ENCODE data around the gene ACTA2. TPM values are rescaled to one million over a fixed set of nuclear protein-coding genes. Genes with fewer than 3 reads are reported as not detected.

ACTA2 gene
- total RNA-seq, 6 experiments from 2014 or later, result 15.0 to 127 (median 80.7) TPM

DNA sequence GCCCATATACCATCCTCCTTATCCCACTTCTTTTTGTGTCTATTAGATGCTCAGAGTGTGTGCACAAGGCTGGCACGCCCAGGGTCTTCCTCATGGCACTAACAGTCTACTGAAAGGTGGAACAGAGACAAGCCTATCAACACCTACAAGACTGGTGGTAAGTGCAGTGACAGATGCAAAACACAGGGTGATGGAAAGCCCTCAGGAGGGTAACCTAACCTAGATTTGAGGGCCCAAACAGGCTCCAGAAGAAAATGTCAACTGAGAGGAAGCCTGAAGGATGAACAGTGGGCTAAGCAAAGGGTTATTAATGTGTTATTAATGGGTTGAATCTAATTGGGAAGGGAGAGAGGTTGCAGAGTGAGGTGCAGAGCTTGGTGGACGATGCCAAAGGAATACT is 36.9 kb upstream of the ACTA2 start:
- no peaks in the 10 kb centered on the region for H3K27me3 ChIP-seq
- peak overlapping the region; percentile 94 to 99 (median 98) for H3K27ac ChIP-seq
- ATAC-seq, result no peak
- no peak for TF ChIP-seq POLR2A (IDR thresholded peaks at IDR 0.05)
- TF ChIP-seq, protein P1, sequence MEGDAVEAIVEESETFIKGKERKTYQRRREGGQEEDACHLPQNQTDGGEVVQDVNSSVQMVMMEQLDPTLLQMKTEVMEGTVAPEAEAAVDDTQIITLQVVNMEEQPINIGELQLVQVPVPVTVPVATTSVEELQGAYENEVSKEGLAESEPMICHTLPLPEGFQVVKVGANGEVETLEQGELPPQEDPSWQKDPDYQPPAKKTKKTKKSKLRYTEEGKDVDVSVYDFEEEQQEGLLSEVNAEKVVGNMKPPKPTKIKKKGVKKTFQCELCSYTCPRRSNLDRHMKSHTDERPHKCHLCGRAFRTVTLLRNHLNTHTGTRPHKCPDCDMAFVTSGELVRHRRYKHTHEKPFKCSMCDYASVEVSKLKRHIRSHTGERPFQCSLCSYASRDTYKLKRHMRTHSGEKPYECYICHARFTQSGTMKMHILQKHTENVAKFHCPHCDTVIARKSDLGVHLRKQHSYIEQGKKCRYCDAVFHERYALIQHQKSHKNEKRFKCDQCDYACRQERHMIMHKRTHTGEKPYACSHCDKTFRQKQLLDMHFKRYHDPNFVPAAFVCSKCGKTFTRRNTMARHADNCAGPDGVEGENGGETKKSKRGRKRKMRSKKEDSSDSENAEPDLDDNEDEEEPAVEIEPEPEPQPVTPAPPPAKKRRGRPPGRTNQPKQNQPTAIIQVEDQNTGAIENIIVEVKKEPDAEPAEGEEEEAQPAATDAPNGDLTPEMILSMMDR (IDR thresholded peaks at IDR 0.05), result no peak
- WGBS (ENCODE audit: insufficient coverage, low coverage, low lambda C conversion rate, missing lambda C conversion rate), result 48% methylated on average over 2 of the region's 2 CpGs
- no peaks in the 10 kb centered on the region for H3K36me3 ChIP-seq
- H3K9me3 ChIP-seq, result no peaks in the 10 kb centered on the region
- peaks cover 0 to 46% (median 11%) of the 10 kb centered on the region in 4 donors for H3K4me1 ChIP-seq
- H3K4me3 ChIP-seq, result peak overlapping the region in 1 of 3 donors; percentile 80
- intact Hi-C loops (cut with DNase I), result loop anchor here in 1 of 2 donors (10.0 kb wide), 1 partner anchor 55 kb away; no protein-coding TSS in a partner anchor
- DNase-seq, result no peak

DNA sequence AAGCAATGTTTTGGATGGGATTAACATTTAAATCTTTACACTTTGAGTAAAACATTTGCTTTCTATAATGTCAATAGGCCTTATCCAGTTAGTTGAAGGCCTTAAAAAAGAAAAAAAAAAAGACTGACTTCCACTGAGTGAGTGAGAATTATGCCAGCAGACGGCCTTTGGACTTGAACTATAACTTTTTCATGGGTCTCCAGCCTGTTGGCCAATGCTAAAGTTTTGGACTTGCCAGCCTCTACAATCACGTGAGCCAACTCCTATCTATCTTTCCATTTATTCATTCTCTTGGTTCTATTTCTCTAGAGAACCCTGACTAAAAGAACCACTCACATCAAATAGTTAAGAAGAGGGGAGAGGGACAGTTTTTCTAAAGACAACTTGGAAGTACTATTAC is 35.3 kb upstream of the ACTA2 start:
- ATAC-seq, result no peak
- intact Hi-C loops (cut with DNase I), result loop anchor here in 1 of 2 donors (10.0 kb wide), 1 partner anchor 53 kb away; no protein-coding TSS in a partner anchor
- Histone ChIP-seq H3K9me3 (no peaks in the 10 kb centered on the region), H3K36me3 (no peaks in the 10 kb centered on the region), H3K4me3 (no peak overlapping the region), H3K4me1 (peaks cover 0 to 39% (median 11%) of the 10 kb centered on the region in 4 donors), H3K27me3 (no peaks in the 10 kb centered on the region), H3K27ac (peak overlapping the region; percentile 1 to 99 (median 17))
- peak in 1 of 3 donors; percentile 64 for DNase-seq
- TF ChIP-seq, protein P1 (IDR thresholded peaks at IDR 0.05), result no peak
- TF ChIP-seq POLR2A (IDR thresholded peaks at IDR 0.05), result no peak
- WGBS (ENCODE audit: insufficient coverage, low coverage, low lambda C conversion rate, missing lambda C conversion rate), result 13% methylated on average over 2 of the region's 2 CpGs

DNA sequence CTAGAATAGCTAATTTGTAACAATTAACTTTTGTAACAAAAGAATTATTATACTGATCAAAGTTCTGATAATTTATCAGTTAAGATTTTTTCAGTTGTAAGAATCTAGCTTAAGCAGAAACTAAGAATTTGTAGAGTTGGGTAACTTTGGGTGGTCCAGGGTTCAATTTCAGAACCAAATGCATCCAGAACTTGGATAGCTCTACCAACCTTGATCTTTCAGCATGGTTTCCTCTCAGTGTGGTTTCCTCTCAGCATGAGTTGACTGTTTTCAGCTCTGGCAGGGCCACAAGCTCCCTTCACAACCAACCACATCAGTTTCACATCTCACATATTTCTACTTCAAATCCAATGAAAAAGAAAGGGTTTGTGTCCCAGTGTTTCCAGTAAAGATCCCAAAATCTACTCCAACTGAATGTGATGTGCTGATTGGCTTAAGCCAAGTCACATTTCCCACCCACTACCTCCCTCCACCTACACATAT is 34.7 kb upstream of the ACTA2 start:
- TF ChIP-seq, protein P1 (IDR thresholded peaks at IDR 0.05), result no peak
- no peak for ATAC-seq
- no peak for DNase-seq
- Histone ChIP-seq H3K4me1 (peaks cover 0 to 34% (median 11%) of the 10 kb centered on the region in 4 donors), H3K27me3 (no peaks in the 10 kb centered on the region), H3K4me3 (no peak overlapping the region), H3K27ac (peak overlapping the region in 2 of 3 donors; percentile 17 to 99), H3K9me3 (no peaks in the 10 kb centered on the region), H3K36me3 (no peaks in the 10 kb centered on the region)
- intact Hi-C loops (cut with DNase I), result loop anchor here in 1 of 2 donors (10.0 kb wide), 1 partner anchor 52 kb away; no protein-coding TSS in a partner anchor

DNA sequence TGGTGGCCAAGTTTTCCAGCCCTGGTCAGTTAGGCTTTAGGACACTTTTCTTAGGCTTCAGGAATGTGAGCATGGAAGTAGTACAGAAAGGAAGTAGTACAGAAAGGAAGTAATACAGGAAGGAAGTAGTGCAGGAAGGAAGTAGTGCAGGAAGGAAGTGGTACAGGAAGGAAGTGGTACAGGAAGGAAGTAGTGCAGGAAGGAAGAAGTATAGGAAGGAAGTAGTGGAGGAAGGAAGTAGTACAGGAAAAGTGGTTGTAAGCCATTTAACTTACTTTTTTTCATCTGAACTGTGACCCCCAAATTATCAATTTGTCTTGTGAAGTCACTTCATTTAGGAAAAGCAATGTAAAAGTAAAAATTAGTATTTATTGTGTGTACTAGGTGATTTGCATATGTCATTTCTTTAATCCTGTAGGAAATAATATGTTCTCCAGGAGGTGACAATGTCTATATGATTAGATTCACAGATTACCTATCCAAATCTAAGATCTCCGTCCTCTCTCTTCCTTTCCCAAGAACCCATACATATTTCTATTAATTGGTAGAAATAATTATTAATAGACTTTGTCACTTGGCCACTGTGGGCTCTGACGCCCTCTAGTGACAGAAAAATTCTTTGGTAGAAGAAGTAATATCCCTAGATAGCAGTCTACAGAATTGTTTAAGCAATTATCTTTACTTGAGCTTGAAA is 34.1 kb upstream of the ACTA2 start:
- H3K27ac ChIP-seq, result peak overlapping the region in 1 of 3 donors; percentile 99
- WGBS (ENCODE audit: insufficient coverage, low coverage, low lambda C conversion rate, missing lambda C conversion rate), result 19% methylated on average over 2 of the region's 2 CpGs
- TF ChIP-seq, protein P1 (IDR thresholded peaks at IDR 0.05), result peak; percentile 75 to 85 (median 83)
- TF ChIP-seq POLR2A (IDR thresholded peaks at IDR 0.05), result no peak
- DNase-seq (no peak), ATAC-seq (no peak)
- H3K27me3 ChIP-seq, result no peaks in the 10 kb centered on the region
- intact Hi-C loops (cut with DNase I), result loop anchor here in 1 of 2 donors (10.0 kb wide), 1 partner anchor 52 kb away; no protein-coding TSS in a partner anchor
- H3K36me3 ChIP-seq, result no peaks in the 10 kb centered on the region
- H3K9me3 ChIP-seq, result no peaks in the 10 kb centered on the region
- H3K4me1 ChIP-seq, result peaks cover 0 to 31% (median 11%) of the 10 kb centered on the region in 4 donors
- H3K4me3 ChIP-seq, result no peak overlapping the region
